Neural cell (in vitro differentiated cells): Measurements from ENCODE around the gene CPSF4L.

Experiments
- CTCF ChIP-seq: fragments of 450-650 bp; IDR thresholded peaks from 2 replicates; pipeline ENCODE4 v1.5.1; 2014; ENCODE audit warnings: antibody characterized with exemption, mild to moderate bottlenecking, moderate library complexity; ENCODE audit not compliant: poor library complexity, severe bottlenecking
- EZH2 ChIP-seq: fragments of 200-600, 300-800 bp; shearing (Covaris generic), sonication (generic); IDR thresholded peaks from 2 replicates; pipeline ENCODE4 v1.6.1; 2014; ENCODE audit warnings: antibody characterized with exemption, low read length, borderline replicate concordance, mild to moderate bottlenecking; ENCODE audit not compliant: insufficient read depth, poor library complexity, severe bottlenecking
- REST ChIP-seq: IDR thresholded peaks from 2 replicates; pipeline ENCODE4 v1.6.1; 2012; ENCODE audit warnings: borderline replicate concordance
- TAF1 ChIP-seq: IDR thresholded peaks from 2 replicates; pipeline ENCODE4 v1.6.1; 2012; ENCODE audit warnings: low read depth

- TF ChIP-seq CTCF (no peak), REST (no peak), TAF1 (no peak), EZH2 (no peak)
These were observed 48.3 kb upstream of the CPSF4L start for GRCh38 chr17:73309727-73310596.
